GM21447 (cell line): ENCODE measurements around the gene ZNF664.

Source experiments
- ATAC-seq: cut with Tn5 transposase; IDR thresholded peaks from one replicate; pipeline ENCODE4 v1.9.1; 2021; ENCODE audit not compliant: unreplicated experiment

The ZNF664 gene

GRCh38 chr12:124006846-124007713 lies 34.1 kb downstream of the ZNF664 start:
- no peak for ATAC-seq

- ATAC-seq, result no peak
Measured at GRCh38 chr12:124007826-124008570, 35.0 kb downstream of the ZNF664 start.

- no peak for ATAC-seq
Measured at GRCh38 chr12:124008595-124008994, 35.6 kb downstream of the ZNF664 start.

- ATAC-seq, result no peak
Measured at GRCh38 chr12:124009781-124010180, 36.8 kb downstream of the ZNF664 start.

GRCh38 chr12:124010687-124011086 lies 37.7 kb downstream of the ZNF664 start:
- ATAC-seq, result no peak

- no peak for ATAC-seq
Measured at GRCh38 chr12:124011435-124012115, 38.6 kb downstream of the ZNF664 start.

- ATAC-seq, result no peak
Measured at GRCh38 chr12:124013073-124013472, 40.1 kb downstream of the ZNF664 start.

- no peak for ATAC-seq
Measured at GRCh38 chr12:124015494-124016461, 42.8 kb downstream of the ZNF664 start.

GRCh38 chr12:124017064-124017463 lies 44.0 kb downstream of the ZNF664 start:
- ATAC-seq, result no peak

- ATAC-seq, result no peak
Measured at GRCh38 chr12:124018539-124018938, 45.5 kb downstream of the ZNF664 start.

- ATAC-seq, result no peak
Measured at GRCh38 chr12:124019115-124019514, 46.1 kb downstream of the ZNF664 start.

GRCh38 chr12:124020514-124020949 lies 47.5 kb downstream of the ZNF664 start:
- ATAC-seq, result no peak

GRCh38 chr12:124021007-124021406 lies 48.0 kb downstream of the ZNF664 start:
- no peak for ATAC-seq

- ATAC-seq, result no peak
Measured at GRCh38 chr12:124022161-124022560, 49.1 kb downstream of the ZNF664 start.

- ATAC-seq, result no peak
Measured at GRCh38 chr12:124024263-124024678, 51.3 kb downstream of the ZNF664 start.

- ATAC-seq, result no peak
Measured at GRCh38 chr12:124024776-124025175, 51.8 kb downstream of the ZNF664 start.

GRCh38 chr12:124025661-124026060 lies 52.6 kb downstream of the ZNF664 start:
- ATAC-seq, result no peak

GRCh38 chr12:124026755-124027745 lies 54.0 kb downstream of the ZNF664 start:
- ATAC-seq, result no peak
